Gastrocnemius medialis (tissue), 4 donors: ENCODE data around the gene FGF7. TPM values are rescaled to one million over a fixed set of nuclear protein-coding genes. Genes with fewer than 3 reads are reported as not detected.

Experiments
- ATAC-seq, 2 donors: fragments of 150-250 bp; one replicate each; pipeline ENCODE4 v1.9.1; 2016
- DNase-seq, 2 donors: peaks; one replicate each; pipeline ENCODE4 v3.0.0-alpha.2; 2019
- H3K27ac ChIP-seq, 4 donors: fragments of 200-600 bp; sonication (generic); 1 replicate in 1 of 4; 2 replicates in 3 of 4; pipeline ENCODE4 v1.5.1; 2016 to 2018; ENCODE audit warnings: mild to moderate bottlenecking in 2 of 4, moderate library complexity in 1 of 4
- H3K27me3 ChIP-seq, 3 donors: fragments of 200-600 bp; sonication (generic) in 2 of 3; 1 replicate in 1 of 3; 2 replicates in 2 of 3; pipeline versions ENCODE4 v1.5.1 to v1.6.0; 2016 to 2019; ENCODE audit warnings: mild to moderate bottlenecking in 1 of 3, moderate library complexity in 1 of 3
- H3K36me3 ChIP-seq, 2 donors: fragments of 200-600 bp; sonication (generic) in 1 of 2; one replicate each; pipeline ENCODE4 v1.5.1; 2017 to 2018
- H3K4me1 ChIP-seq, 2 donors: fragments of 200-600 bp; sonication (generic) in 1 of 2; one replicate each; pipeline ENCODE4 v1.5.1; 2016 to 2017; ENCODE audit warnings: mild to moderate bottlenecking in 2 of 2
- H3K4me3 ChIP-seq, 4 donors: fragments of 200-600 bp; sonication (generic) in 3 of 4; 1 replicate in 1 of 4; 2 replicates in 3 of 4; pipeline ENCODE4 v1.5.1; 2016 to 2019; ENCODE audit warnings: mild to moderate bottlenecking in 2 of 4
- H3K9me3 ChIP-seq, 3 donors: fragments of 200-600 bp; sonication (generic) in 2 of 3; 1 replicate in 1 of 3; 2 replicates in 2 of 3; pipeline ENCODE4 v1.5.1; 2016 to 2019
- CTCF ChIP-seq, 5 experiments: fragments of 450-650 bp in 3 of 5; fragments of 200-600 bp in 2 of 5; sonication (generic) in 2 of 5; IDR thresholded peaks in 4 of 5; conservative IDR thresholded peaks in 1 of 5; 1 replicate in 4 of 5; 2 replicates in 1 of 5; pipeline ENCODE4 v1.5.1; 2016 to 2019; ENCODE audit warnings: antibody characterized with exemption in 5 of 5, mild to moderate bottlenecking in 3 of 5, moderate library complexity in 3 of 5
- POLR2A ChIP-seq, 2 donors: fragments of 450-650 bp; IDR thresholded peaks; one replicate each; pipeline ENCODE4 v1.6.1; 2017; ENCODE audit warnings: antibody characterized with exemption in 2 of 2, mild to moderate bottlenecking in 2 of 2, moderate library complexity in 2 of 2
- in situ Hi-C, 4 donors: fragments of 200-750 bp; cut with MboI; loops; one replicate each; pipeline versions ENCODE4 v1.15.0 to v1.8.0; 2017; ENCODE audit warnings: low sequenced_read_pairs in 4 of 4
- intact Hi-C: fragments of 100-400 bp; cut with DNase I; formaldehyde crosslinking; loops from one replicate; pipeline ENCODE4 v1.15.1; 2023; ENCODE audit warnings: low total_unique reads
- total RNA-seq, 4 donors: library from RNA; depleted of rRNA; stranded (reverse); fragments of >200 nt; gene quantifications; one replicate each; pipeline versions ENCODE4 v1.1.0 to v1.2.3, GENCODE V29; 2016

FGF7 gene
- total RNA-seq, 4 donors from 2014 or later: 1.3 to 9.5 (median 2.0) TPM

GRCh38 chr15:49412797-49413196 lies 10.2 kb upstream of the FGF7 start:
- intact Hi-C loops (no loop called here), in situ Hi-C loops (loop anchor here in 2 of 4 donors (25.0 kb wide), 1 partner anchor 550 kb away; no protein-coding TSS in a partner anchor)
- Histone ChIP-seq H3K36me3 (no peaks in the 10 kb centered on the region), H3K4me3 (no peak overlapping the region), H3K4me1 (no peaks in the 10 kb centered on the region), H3K9me3 (no peaks in the 10 kb centered on the region), H3K27ac (no peak overlapping the region), H3K27me3 (no peaks in the 10 kb centered on the region)
- ATAC-seq (no peak), DNase-seq (no peak)
- TF ChIP-seq POLR2A (IDR thresholded peaks at IDR 0.05): no peak
- TF ChIP-seq CTCF (IDR thresholded peaks at IDR 0.05 in 4 of 5, conservative IDR thresholded peaks at IDR 0.05 in 1 of 5): no peak

- in situ Hi-C loops: loop anchor here in 2 of 4 donors (25.0 kb wide), 1 partner anchor 553 kb away; no protein-coding TSS in a partner anchor
- Histone ChIP-seq H3K4me1 (no peaks in the 10 kb centered on the region), H3K36me3 (no peaks in the 10 kb centered on the region), H3K9me3 (no peaks in the 10 kb centered on the region), H3K4me3 (no peak overlapping the region), H3K27ac (no peak overlapping the region), H3K27me3 (no peaks in the 10 kb centered on the region)
- TF ChIP-seq CTCF (IDR thresholded peaks at IDR 0.05 in 4 of 5, conservative IDR thresholded peaks at IDR 0.05 in 1 of 5) (no peak), POLR2A (IDR thresholded peaks at IDR 0.05) (no peak)
- intact Hi-C loops: no loop called here
- no peak for DNase-seq
- ATAC-seq: no peak
Observed at GRCh38 chr15:49415149-49415548, 7.9 kb upstream of the FGF7 start.

GRCh38 chr15:49415638-49416037 lies 7.4 kb upstream of the FGF7 start:
- intact Hi-C loops: no loop called here
- DNase-seq (no peak), ATAC-seq (no peak)
- no peak overlapping the region for H3K27ac ChIP-seq
- H3K4me1 ChIP-seq: no peaks in the 10 kb centered on the region
- no peaks in the 10 kb centered on the region for H3K36me3 ChIP-seq
- TF ChIP-seq CTCF (IDR thresholded peaks at IDR 0.05 in 4 of 5, conservative IDR thresholded peaks at IDR 0.05 in 1 of 5): no peak
- no peak for TF ChIP-seq POLR2A (IDR thresholded peaks at IDR 0.05)
- in situ Hi-C loops: loop anchor here in 2 of 4 donors (25.0 kb wide), 1 partner anchor 553 kb away; no protein-coding TSS in a partner anchor
- no peaks in the 10 kb centered on the region for H3K27me3 ChIP-seq
- H3K9me3 ChIP-seq: no peaks in the 10 kb centered on the region
- H3K4me3 ChIP-seq: no peak overlapping the region

DNA sequence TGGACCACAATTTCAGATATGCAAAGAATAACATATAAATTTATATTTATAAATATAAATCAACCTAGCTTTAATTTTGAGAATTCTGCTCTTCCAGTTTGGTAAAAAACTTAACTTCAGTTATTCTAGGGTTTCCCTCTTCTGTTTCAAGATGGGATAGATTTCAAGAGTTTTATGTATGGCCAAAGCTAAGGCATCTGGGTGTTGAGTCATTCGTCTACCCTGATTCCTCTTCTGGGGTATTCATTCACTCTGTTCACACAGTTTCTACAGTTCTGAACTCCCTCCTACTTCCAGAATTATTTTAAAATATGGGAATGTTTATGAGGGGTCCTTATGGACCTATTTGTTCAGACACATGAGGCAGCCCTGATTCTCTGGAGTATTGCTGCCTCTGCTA lies 4.2 kb upstream of the FGF7 start:
- H3K36me3 ChIP-seq: no peaks in the 10 kb centered on the region
- no peak for TF ChIP-seq POLR2A (IDR thresholded peaks at IDR 0.05)
- no peak for TF ChIP-seq CTCF (IDR thresholded peaks at IDR 0.05 in 4 of 5, conservative IDR thresholded peaks at IDR 0.05 in 1 of 5)
- ATAC-seq (no peak), DNase-seq (no peak)
- H3K4me3 ChIP-seq: no peak overlapping the region
- intact Hi-C loops (no loop called here), in situ Hi-C loops (loop anchor here in 2 of 4 donors (25.0 kb wide), 1 partner anchor 557 kb away; no protein-coding TSS in a partner anchor)
- no peak overlapping the region for H3K27ac ChIP-seq
- H3K4me1 ChIP-seq: no peaks in the 10 kb centered on the region
- no peaks in the 10 kb centered on the region for H3K27me3 ChIP-seq
- H3K9me3 ChIP-seq: no peaks in the 10 kb centered on the region

GRCh38 chr15:49421991-49422390 lies 1.1 kb upstream of the FGF7 start:
- DNase-seq: peak in 1 of 2 donors; percentile 20
- Histone ChIP-seq H3K9me3 (no peaks in the 10 kb centered on the region), H3K27me3 (no peaks in the 10 kb centered on the region), H3K4me3 (peak overlapping the region; percentile 30 to 40 (median 38)), H3K4me1 (no peaks in the 10 kb centered on the region), H3K36me3 (no peaks in the 10 kb centered on the region), H3K27ac (peak overlapping the region; percentile 1 to 59 (median 19))
- TF ChIP-seq POLR2A (IDR thresholded peaks at IDR 0.05): no peak
- peak; percentile 81 to 96 (median 82) for TF ChIP-seq CTCF (IDR thresholded peaks at IDR 0.05 in 4 of 5, conservative IDR thresholded peaks at IDR 0.05 in 1 of 5)
- intact Hi-C loops: loop anchor here (1.0 to 10.0 kb wide), 3 partner anchors 187 to 560 kb away; partner anchors contain the start of genes DTWD1 and FAM227B
- peak; percentile 51 to 92 for ATAC-seq
- in situ Hi-C loops: loop anchor here (5.0 to 25.0 kb wide), 5 partner anchors 187 to 560 kb away; no protein-coding TSS in a partner anchor
